ENCODE data around the gene SFTPB.
A peak's percentile ranks its signal among the peaks of the same experiment; 100 is the strongest.
"Not testable (repeated sequence)": the region's sequence is repeated elsewhere in the genome, so short reads cannot be mapped to it uniquely, and the experiment has no call there.

The SFTPB gene

DNA sequence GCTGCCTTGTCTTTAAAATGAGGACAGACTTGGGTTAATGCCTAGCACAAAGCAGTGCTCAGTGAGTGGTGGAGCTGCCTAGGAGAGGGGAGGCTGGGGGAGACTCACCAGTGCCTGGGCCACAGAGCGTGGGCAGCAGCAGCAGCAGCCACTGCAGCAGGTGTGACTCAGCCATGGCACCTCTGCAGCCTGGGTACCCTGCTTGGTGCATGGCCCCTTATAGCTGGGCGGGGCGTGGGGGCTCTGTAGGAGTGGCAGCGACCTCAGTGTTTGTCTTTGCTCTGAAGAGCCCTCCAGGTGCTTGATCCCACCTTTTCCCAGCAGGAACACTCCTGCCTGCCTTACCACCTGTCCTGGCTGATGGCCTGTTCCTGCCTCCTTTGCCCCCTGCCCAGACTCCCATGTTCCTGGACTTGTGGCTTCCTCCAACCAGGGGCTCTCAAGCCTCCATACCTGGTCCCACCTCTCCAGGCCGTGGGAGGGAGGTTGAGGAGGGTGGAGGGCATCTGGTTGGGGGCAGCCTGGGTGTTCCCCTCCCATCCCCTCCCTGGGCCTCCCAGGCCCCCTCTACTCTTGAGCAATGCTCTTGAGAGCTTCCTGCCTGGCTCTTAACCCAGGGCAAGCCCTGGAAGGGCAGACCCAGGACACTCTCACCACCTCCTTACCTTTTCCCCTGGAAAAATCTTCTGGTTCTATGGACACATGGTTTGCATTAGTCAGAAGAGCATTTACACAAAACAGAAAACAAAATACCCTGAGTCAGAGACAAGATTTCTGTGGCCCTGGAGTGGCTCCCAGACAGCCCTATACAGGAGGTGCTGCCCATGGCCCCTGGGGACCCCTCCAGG, at the start of gene SFTPB:
Gene SFTPB (minus strand): TSS at position 191 of the 848 bp plus-strand sequence. CDS start 16 bp downstream, at position 175.
- DNase-seq: no peak
- intact Hi-C loops (cut with DNase I): no loop called here

DNA sequence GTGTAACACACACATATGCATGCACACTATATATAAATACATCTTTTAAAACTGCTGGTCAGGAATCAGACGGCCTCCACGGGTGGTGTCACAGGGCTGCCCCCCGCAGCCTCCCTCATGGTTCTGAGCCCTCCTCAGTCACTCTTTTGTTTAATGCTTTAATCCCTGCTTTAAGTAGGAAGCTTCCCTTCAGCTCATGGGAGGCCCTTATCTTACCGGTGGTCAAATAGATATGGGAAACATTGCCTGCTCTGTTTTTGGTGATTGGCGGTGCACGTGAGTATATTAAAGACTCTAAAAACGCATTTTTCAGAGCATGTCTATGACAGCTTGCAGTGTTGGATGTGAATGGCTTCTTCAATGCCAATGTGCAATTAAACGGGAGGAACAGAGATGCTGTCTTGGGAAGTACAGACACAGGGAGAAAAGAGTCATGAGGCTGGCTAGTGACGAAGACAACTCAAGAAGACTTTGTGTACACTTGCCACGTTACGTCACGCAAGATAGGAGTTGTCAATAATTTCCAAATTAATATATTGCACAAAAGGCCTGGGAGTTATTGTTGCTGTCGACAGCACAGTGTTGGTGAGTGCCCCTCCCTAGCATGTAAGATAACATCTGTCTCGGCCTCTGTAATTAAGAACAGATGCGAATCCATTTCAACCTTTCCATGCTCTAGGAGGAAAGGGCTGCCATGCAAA, 49.5 kb upstream of the SFTPB start:
- intact Hi-C loops (cut with DNase I): no loop called here
- DNase-seq: no peak

DNA sequence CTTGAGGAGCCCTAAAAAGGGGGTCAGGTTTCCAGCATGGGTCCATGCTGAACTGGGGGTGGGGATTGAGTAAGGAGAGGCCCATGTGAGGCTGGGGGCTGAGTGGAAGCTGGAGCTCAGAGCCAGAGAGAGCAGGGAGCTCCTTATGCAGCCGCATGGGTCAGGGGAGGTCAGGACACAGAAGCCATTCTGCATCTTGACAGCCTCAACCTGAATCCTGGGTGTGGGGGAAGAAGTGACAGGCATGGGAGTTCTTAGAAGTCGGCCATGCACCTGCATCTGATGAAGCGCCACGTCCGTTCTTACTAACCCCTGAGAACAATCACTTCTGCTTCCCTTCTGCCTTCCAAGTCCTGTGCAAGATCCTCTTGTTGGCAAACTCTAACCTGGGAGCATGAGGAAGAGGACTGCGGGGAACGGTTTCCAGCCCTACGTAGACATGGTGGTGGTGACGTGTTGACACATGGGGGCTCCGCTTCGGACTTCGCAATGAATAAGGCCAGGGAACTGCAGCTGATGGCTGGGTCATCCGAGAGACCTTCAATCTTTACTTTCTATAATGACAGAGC, 48.4 kb upstream of the SFTPB start:
- intact Hi-C loops (cut with DNase I): no loop called here
- no peak for DNase-seq

DNA sequence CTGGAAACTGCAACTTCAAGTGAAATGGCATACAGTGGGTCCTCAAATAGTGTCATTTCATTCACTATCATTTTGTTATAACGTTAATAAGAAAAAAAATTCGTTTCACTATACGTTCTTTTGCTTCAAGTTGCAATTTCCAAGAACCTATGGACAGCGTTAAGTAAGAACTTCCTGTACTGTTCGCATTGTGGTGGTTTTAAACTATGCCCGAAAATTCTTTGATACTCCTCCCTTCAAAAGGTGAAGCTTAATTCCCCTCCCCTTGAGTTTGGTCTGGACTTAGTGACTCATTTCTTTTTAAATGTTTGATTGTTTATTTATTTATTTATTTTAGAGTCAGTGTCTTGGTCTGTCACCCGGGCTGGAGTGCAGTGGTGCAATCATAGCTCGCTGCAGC, 46.8 kb upstream of the SFTPB start:
- intact Hi-C loops (cut with DNase I): no loop called here
- no peak for DNase-seq

DNA sequence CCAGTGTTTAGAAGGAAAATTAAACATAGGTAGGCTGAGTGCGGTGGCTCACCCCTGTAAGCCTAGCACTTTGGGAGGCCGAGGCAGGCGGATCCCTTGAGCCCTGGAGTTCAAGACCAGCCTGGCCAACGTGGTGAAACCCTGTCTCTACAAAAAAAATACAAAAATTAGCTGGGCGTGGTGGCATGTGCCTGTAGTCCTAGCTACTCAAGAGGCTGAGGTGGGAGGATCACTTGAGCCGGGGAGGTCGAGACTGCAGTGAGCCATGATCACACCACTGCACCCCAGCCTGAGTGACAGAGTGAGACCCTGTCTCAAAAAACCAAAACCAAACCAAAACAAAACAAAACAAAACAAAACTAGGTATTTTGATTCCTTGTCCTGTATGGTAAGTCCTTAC, 46.4 kb upstream of the SFTPB start:
- DNase-seq; intact Hi-C loops (cut with DNase I): not testable (repeated sequence)

DNA sequence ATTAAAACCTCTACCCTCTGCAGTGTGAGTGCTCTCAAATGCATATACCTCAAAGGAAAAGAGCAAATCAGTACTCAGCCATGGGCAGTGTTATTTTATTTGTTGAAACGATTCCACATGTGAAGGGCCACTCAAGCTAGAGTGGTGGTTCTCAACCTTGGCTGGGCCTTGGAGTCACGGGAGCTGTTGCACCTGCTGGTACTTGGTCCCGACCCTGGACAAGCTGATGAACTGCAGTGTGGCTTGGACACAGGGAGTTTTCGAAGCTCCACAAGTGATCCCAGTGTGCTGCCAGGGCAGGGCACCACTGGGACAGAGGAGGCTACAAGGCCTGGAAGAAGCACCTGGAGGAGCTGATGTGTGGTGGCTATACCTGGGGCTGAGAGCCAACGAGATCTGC, 45.8 kb upstream of the SFTPB start:
- intact Hi-C loops (cut with DNase I): no loop called here
- DNase-seq: no peak

DNA sequence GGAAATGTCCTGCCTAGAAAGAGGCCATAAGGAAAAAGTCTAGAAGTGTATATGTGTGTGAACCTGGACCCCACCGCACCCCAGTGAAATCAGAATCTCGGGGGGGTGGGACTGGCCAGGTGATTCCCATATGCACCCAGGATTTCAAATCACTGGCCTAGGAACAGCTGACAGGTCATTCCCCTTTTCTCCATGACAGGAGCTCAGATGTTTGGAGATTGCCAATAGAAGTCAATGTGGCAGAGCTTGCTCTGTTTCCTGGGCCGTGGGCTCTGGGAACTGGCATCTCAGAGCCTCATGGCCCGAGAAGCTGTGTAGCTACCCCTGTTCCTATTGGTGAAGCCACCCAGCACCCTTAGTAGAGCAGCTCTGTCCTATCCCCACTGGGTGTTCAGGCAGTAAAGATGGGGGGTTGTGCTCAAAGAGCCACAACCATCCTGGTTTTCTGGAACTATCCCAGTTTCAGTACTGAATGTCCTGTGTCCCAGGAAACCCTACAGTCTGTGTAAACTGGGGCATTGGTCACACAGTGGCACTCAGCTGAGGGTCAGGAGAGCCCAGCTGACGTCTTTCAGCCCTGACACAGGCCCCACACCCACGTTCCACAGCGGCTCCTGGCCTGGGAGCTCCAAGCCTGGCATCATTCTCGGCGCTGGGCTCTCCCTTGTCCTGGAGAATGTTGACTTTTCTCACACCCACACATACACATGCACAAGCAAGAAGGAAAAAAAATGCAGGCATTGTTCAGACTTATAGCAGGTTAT, 45.0 kb upstream of the SFTPB start:
- intact Hi-C loops (cut with DNase I): no loop called here
- DNase-seq: peak in 1 of 10 donors; percentile 56

DNA sequence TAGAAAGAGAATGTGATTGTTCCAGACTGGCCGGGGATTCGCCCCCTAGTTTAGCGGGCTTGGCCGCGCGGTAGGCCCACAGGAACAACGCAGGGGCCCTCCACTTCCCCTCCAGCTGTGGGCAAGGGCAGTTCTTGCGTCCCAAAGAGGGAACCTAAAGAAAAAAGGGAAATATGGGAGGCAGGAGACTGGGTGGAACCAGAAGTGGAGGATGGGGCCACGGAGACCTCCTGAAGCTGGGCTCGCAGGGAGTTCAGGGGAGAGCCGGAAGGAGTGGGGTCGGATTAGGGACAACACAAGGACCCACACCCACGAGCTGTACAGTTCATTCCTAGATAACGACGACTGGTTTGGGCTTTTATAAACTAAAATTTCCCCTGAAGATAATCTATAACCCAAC, 44.3 kb upstream of the SFTPB start:
- peak in 1 of 10 donors; percentile 19 for DNase-seq
- intact Hi-C loops (cut with DNase I): no loop called here

DNA sequence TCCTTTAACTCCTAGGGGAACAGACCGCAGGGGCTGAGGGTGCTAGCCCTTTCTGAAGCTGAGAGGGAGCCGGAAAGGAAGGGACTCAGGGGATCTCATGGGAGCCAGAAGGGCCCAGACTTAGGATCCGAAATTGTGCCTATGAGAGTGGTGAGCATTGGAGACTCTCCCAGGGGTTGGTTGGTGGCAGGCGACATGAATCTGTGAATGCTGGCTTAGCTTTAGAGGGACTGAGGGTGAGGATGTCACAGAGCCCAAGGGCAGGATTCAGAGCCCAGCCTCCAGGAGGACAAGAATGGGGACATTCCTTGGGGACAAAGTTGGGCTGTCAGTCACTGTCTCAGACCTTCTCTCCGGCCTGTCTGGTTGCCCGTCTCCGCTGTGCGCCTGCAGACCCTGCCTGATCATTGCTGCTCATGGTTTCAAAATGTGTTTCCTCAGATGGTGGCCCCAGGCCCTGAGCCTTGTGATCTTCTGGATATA, 43.6 kb upstream of the SFTPB start:
- DNase-seq: no peak
- intact Hi-C loops (cut with DNase I): no loop called here

DNA sequence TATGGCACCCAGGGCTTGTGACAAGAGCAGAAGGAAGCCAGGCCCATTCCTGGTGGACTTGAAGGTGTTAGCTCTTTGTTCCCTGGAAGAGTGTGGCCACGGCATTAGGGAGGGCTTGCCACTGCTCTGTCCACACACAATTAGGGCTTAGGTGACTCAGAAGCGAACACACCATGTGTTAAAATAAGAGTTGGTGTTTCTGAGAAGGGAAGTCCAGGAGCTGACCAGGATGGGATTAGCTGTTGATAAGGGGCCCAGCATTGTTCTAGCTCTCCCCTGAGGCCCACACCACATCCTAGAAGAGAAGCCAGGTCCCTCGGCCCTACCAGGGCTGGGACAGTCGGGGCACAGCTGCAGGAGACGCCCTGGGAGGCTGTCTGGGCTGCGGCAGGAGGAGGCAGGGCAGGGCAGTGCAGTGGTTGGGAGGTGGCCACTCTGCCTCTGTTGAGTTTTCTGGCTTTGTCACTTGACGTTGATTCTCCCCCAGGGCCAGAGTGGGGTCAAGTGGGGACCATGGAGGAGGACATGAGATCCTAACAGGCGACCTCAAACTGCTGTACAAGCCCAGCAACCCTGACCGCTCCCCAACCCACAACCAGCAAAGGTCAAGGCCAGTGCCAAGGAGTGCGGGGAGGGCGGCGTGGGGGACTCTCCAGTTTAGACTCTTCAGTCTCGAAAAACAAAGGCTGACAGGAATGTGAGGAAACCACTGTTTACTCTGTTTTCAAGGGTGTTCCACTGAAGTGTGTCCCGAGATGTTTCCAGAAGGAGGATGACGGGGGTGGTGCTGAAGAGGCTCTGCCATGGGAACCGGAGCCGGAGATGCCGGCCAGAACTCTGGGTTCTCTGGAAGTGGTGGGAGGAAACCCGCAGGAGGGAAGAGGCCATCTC, 42.9 kb upstream of the SFTPB start:
- intact Hi-C loops (cut with DNase I): no loop called here
- DNase-seq: peak in 4 of 10 donors; percentile 36 to 85 (median 59)

DNA sequence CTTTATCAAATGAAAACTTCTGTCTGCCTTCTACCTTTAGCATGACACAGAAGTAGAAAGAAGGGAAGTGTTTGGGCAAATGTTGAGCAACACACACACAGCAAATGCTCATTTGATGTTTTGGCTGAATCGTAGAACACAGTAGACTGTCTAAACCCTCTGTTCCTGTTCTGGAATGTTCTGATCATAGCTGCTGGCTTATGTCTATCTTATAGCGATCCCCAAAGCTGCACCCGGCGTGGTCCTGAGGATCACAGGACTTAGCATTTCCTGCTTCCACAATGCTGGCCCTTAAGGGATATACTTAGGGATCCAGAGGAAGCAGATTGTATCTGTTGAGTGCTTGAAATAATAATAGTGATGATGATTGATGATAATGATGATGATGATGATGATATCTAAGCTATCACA, 41.4 kb upstream of the SFTPB start:
- intact Hi-C loops (cut with DNase I): no loop called here

DNA sequence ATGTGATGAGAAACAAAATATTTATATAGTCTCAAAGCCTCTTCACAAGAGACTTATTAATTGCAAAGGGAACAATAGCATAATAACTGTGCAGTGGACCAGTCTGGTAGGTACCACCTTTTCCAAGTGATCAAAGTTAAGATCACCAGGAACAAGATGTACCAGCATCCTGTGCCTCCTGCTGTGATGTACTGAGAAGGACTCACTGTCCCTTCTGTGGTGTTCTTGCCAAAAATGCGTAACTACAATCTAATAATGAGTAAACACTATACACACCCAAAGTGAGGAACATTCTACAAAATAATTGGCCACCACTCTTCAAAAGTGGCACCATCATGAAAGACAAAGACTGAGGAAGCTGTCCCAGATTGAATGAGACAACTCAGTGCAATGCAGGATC, 40.6 kb upstream of the SFTPB start:
- no peak for DNase-seq
- intact Hi-C loops (cut with DNase I): no loop called here

More for the DNA sequence above, 41.4 kb upstream of the SFTPB start:
- DNase-seq: no peak

DNA sequence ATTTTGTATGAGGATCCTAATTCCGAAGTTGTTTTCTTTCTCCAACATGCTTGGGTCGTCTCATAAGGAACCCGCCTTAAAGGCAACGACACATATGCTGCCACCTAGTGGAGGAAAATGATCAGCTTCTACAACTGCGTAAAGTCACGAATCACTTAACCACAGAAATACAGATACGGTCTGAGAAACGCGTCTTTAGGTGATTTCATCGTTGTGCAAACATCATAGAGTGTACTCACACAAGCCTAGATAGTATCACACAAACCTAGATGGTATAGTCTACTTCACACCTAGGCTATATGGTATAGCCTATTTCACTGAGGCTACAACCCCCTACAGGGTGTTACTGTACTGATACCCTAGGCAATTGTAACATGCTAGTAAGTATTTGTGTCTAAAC, 39.3 kb upstream of the SFTPB start:
- intact Hi-C loops (cut with DNase I): loop anchor here (1.0 to 2.0 kb wide), 2 partner anchors 29 to 70 kb away; no protein-coding TSS in a partner anchor
- DNase-seq: peak in 3 of 10 donors; percentile 38 to 51 (median 48)

DNA sequence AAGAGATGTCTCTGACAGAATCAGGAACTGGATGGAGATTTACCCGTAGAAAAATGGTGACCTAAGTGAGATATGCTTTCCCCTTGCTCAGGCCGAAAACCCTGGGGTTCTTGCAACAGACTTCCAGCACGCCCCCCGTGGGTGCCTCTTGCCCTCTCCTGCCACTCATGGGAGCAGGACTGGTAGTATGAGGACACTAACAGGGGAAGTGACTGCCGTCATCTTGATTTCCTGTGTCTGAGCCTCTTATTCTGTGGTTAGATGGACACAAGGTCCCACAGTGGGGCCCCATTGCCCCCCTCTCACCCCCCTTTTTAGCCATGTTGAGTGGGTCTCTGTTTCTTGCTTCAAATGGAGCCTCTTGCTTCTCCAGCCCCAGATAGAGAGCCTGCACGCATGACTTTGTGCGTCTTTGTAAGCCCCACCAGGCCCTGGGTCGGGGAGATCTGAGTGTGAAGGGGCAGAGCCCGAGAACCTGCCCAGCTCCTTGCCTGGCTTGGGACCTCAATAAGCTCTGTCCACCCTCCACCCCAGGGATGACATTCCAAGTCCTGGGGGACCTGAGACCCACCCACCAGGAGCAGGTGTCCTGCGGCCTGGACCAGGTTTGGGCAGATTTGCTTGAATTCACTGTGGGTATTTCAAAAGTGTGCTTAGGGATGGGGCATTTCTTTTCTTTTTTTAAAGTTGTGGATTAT, 38.7 kb upstream of the SFTPB start:
- DNase-seq: peak in 2 of 10 donors; percentile 49 to 91

DNA sequence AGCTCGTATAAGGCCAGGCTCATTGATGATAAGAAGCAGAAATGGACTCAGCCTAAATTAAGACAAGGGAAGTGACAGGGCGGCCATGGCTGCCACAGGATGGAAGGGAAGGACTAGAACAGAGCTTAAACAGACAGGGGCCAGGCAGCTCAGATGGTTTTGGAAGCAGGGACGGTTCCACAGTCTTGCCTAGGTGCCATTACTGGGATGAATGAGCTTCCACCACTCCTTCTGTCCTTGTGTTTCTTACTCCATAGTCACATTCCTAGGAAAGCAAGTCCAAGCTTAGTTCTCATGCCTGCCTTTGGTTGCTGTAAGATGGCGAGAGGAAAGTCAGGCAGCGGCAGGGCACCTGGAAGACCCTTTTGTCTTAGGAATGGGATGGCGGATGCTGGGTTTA, 38.1 kb upstream of the SFTPB start:
- no peak for DNase-seq
- intact Hi-C loops (cut with DNase I): loop anchor here (2.0 kb wide), 1 partner anchor 27 kb away; no protein-coding TSS in a partner anchor

More for the DNA sequence above, 38.7 kb upstream of the SFTPB start:
- intact Hi-C loops (cut with DNase I): loop anchor here (1.0 to 2.0 kb wide), 2 partner anchors 28 to 69 kb away; no protein-coding TSS in a partner anchor

DNA sequence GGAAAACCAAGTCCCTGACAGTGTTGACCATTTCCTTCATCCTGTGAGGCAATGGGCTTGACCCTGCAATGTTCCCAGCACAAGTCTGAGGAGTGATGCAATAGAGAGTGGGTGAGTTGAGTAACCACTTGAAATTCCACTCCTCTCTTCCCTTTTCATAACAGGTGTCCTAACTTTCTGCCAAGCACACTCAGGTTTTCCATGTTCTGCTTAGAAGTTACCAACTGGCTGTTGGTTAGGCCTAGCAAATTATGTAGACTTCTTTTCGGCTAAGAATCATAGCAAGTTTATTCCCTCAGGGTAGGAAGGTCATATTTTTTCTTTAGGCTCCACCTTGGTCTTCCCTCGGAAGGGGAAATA, 37.7 kb upstream of the SFTPB start:
- DNase-seq: no peak
- intact Hi-C loops (cut with DNase I): loop anchor here (2.0 kb wide), 1 partner anchor 27 kb away; no protein-coding TSS in a partner anchor

DNA sequence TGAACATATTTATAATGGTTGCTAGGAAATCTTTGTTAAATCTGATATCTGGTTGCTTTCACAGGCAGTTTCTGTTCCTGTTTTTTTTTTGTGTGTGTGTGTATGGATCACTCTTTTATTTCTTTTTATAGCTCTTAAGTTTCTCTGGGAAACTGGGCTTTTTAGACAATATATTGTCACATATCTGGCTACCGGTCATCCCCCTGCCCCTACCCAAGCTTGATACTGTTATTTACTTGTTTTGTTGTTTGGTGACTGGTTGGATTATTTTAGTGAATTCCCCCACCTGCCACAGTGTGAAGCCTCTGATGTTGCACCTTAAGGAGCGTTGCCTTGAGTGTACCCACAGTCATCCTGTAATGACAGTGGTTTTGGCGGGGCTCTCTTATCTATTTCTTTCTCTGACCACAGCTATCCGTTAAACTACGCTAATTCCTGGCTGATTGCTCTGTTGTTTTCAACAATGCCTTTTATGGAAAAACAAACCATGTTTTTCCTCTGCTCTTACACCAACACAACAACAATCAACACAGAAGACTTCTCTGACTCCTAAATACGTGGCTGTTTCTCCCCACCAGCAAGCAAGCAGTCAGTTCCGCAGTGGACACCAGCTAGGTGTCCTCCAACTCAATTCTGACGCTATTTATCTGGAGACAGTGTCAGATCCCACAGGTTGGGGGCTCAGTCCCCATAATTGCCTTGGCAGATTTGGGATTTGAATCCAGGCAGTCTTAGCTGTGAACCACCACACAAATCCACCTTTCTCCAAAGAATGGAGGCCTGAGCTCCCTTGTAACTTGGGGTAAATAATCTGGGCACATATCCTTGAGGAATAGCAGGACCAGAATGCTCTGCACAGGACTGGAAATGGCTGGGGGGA, 37.0 kb upstream of the SFTPB start:
- intact Hi-C loops (cut with DNase I): no loop called here
- DNase-seq: no peak

DNA sequence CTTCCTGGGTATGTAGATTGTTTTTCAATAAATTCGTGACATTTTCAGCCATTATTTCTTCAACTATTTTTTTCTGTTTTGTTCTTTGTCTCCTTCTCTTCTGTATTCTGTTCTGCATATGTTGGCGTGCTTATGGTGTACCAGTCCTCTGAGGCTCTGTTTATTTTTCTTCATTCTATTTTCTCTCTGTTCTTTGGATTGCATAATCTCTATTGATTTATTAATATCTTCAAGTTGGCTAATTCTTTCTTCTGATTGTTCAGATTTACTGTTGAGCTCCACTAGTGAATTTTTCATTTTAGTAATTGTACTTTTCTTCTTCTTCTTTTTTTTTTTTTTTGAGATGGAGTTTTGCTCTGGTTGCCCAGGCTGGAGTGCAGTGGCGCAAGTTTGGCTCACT, 36.0 kb upstream of the SFTPB start:
- intact Hi-C loops (cut with DNase I): no loop called here

More for the DNA sequence above, 36.0 kb upstream of the SFTPB start:
- DNase-seq: no peak
